Cardiac fibroblast (primary cell): ENCODE results near the gene EPHB2.
"Not testable (repeated sequence)": the region's sequence is repeated elsewhere in the genome, so short reads cannot be mapped to it uniquely, and the experiment has no call there.

ENCODE experiments used
- DNase-seq, 2 donors: peaks; one replicate each; pipeline versions ENCODE4 v3.0.0 to v3.0.0-alpha.2; 2010; ENCODE audit warnings: low read depth in 2 of 2
- H3K4me3 ChIP-seq, 2 donors: replicated peaks in 1 of 2; 1 replicate in 1 of 2; 2 replicates in 1 of 2; pipeline ENCODE4 v1.5.1; 2011; ENCODE audit warnings: low read depth in 2 of 2, low read length in 2 of 2, mild to moderate bottlenecking in 2 of 2, moderate library complexity in 1 of 2
- CTCF ChIP-seq: IDR thresholded peaks from one replicate; pipeline ENCODE4 v1.5.1; 2011; ENCODE audit warnings: low read depth, mild to moderate bottlenecking, low read length, inconsistent platforms

Gene EPHB2

DNA sequence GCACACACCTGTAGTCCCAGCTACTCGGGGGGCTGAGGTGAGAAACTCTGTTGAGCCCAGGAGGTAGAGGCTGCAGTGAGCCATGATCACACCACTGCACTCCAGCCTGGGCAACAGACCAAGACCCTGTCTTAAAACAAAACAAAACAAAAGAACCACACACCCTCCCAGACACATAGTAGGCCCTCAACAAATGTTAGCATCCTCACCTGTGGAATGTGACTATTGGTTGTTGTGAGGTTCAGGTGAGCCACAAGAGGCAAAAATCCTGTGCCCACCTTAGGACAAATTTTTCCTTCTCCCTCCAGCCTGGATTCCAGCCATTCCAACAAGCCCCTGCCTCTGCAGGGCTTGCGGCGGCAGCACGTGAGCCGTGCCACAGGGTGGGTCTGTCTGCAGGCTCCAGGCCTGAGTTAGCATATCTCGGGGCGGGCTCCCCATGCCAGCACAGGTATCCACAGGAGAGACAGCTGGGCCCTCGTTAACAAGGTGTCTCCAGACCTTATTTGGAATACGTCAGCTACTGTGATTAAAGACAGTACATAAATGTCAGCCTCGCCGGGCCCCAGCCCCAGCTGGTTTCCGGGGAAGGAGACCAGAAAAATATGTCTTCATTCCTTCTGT is 40.2 kb upstream of the EPHB2 start:
- no peak for DNase-seq
- no peak for TF ChIP-seq CTCF

GRCh38 chr1:22671999-22672398 is 38.6 kb upstream of the EPHB2 start:
- no peak for TF ChIP-seq CTCF
- H3K4me3 ChIP-seq: no peak overlapping the region

More for the DNA sequence above, 40.2 kb upstream of the EPHB2 start:
- H3K4me3 ChIP-seq: no peak overlapping the region

GRCh38 chr1:22673486-22674409 is 36.9 kb upstream of the EPHB2 start:
- peak; percentile 77 to 78 for DNase-seq
- no peak overlapping the region for H3K4me3 ChIP-seq
- peak; percentile 86 for TF ChIP-seq CTCF

More at GRCh38 chr1:22671999-22672398, 38.6 kb upstream of the EPHB2 start:
- DNase-seq: no peak

- DNase-seq: no peak
- no peak for TF ChIP-seq CTCF
Measured at GRCh38 chr1:22674410-22674749, 36.3 kb upstream of the EPHB2 start.

DNA sequence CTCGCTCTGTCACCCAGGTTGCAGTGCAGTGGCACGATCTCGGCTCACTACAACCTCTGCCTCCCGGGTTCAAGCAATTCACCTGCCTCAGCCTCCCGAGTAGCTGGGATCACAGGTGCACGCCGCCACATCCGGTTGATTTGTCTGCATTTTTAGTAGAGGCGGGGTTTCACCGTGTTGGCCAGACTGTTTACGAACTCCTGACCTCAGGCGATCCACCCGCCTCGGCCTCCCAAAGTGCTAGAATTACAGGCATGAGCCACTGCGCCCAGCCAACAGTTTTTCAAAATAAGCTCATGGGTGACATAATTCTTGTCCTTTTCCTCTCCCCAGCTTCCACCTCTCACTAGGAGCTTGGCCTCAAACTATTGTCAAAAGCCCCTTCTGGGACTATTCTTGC is 34.5 kb upstream of the EPHB2 start:
- DNase-seq, H3K4me3 ChIP-seq: not testable (repeated sequence)

More at GRCh38 chr1:22674410-22674749, 36.3 kb upstream of the EPHB2 start:
- no peak overlapping the region for H3K4me3 ChIP-seq

GRCh38 chr1:22676916-22677583 is 33.6 kb upstream of the EPHB2 start:
- no peak for DNase-seq
- no peak for TF ChIP-seq CTCF
- H3K4me3 ChIP-seq: no peak overlapping the region
